ENCODE measurements around the gene SDF4.
A peak's percentile ranks its signal among the peaks of the same experiment; 100 is the strongest.
"Not testable (repeated sequence)": the region's sequence is repeated elsewhere in the genome, so short reads cannot be mapped to it uniquely, and the experiment has no call there.

The SDF4 gene

DNA sequence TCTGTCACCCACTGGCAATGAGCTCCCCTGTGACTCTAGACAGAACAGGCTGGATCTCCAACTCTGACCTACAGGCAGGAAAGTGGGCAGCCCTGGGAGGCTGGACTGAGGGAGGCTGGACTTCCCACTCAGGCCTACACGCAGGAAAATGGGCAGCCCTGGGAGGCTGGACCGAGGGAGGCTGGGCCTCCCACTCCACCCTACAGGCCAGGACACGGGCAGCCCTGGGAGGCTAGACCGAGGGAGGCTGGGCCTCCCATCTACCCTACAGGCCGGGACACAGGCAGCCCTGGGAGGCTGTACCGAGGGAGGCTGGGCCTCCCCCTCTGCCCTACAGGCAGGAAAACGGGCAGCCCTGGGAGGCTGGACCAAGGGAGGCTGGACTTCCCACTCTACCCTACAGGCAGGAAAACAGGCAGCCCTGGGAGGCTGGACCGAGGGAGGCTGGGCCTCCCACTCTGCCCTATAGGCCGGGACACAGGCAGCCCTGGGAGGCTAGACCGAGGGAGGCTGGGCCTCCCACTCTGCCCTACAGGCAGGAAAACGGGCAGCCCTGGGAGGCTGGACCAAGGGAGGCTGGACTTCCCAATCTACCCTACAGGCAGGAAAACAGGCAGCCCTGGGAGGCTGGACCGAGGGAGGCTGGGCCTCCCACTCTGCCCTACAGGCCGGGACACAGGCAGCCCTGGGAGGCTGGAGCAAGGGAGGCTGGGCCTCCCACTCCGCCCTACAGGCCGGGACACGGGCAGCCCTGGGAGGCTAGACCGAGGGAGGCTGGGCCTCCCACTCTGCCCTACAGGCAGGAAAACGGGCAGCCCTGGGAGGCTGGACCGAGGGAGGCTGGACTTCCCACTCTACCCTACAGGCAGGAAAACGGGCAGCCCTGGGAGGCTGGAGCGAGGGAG is 16.5 kb upstream of the SDF4 start:
- peaks cover 0 to 18% of the 10 kb centered on the region in 2 donors for H3K27me3 ChIP-seq (ENCODE audit: control insufficient read depth in 1 of 2, insufficient read depth in 2 of 2, low read length in 2 of 2)
- not testable (repeated sequence) for H3K4me1 ChIP-seq (ENCODE audit: control insufficient read depth in 1 of 2, insufficient read depth in 2 of 2, low read length in 2 of 2); H3K9ac ChIP-seq (ENCODE audit: low read depth in 1 of 2, low read length in 2 of 2); H3K9me3 ChIP-seq (ENCODE audit: control insufficient read depth in 1 of 2, low read length in 2 of 2); H3K4me3 ChIP-seq (ENCODE audit: low read depth in 1 of 2, low read length in 2 of 2); H3K36me3 ChIP-seq (ENCODE audit: control insufficient read depth in 1 of 2, insufficient read depth in 2 of 2, low read length in 2 of 2); H3K27ac ChIP-seq (ENCODE audit: low read depth, low read length)

DNA sequence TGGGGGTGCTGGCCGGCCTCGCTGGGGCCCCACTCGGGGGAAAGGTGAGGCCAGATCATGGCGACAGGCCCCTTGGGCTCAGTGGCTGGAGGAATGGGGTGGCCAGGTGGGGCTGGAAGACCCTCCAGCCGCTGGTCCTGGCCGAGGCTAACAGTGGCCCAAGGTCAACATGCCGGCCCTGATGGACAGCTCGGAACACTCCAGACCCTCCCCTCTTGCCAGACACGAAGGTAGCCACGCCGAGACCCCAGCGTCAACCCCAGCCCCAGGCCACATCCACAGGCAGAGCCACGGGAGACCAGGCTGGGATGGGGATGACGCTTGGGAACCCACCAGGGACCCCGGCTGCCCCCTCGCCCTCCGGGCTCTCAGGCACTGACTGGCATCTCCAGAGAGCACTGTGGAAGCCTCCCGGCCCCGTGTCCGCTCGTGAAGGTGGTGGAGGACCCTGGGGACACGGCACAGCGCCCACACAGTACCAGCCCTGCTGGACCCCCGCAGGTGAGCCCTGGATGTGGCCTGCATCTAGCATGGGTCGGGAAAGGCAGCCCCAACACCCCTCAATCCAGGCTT is 15.6 kb upstream of the SDF4 start:
- Histone ChIP-seq H3K4me1 (ENCODE audit: control insufficient read depth in 1 of 2, insufficient read depth in 2 of 2, low read length in 2 of 2) (peaks cover 0 to 3% of the 10 kb centered on the region in 2 donors), H3K9ac (ENCODE audit: low read depth in 1 of 2, low read length in 2 of 2) (no peak overlapping the region), H3K9me3 (ENCODE audit: control insufficient read depth in 1 of 2, low read length in 2 of 2) (no peaks in the 10 kb centered on the region), H3K36me3 (ENCODE audit: control insufficient read depth in 1 of 2, insufficient read depth in 2 of 2, low read length in 2 of 2) (peaks cover under 1% of the 10 kb centered on the region in 2 donors), H3K4me3 (ENCODE audit: low read depth in 1 of 2, low read length in 2 of 2) (no peak overlapping the region), H3K27ac (ENCODE audit: low read depth, low read length) (no peak overlapping the region), H3K27me3 (ENCODE audit: control insufficient read depth in 1 of 2, insufficient read depth in 2 of 2, low read length in 2 of 2) (peaks cover 0 to 18% of the 10 kb centered on the region in 2 donors)

DNA sequence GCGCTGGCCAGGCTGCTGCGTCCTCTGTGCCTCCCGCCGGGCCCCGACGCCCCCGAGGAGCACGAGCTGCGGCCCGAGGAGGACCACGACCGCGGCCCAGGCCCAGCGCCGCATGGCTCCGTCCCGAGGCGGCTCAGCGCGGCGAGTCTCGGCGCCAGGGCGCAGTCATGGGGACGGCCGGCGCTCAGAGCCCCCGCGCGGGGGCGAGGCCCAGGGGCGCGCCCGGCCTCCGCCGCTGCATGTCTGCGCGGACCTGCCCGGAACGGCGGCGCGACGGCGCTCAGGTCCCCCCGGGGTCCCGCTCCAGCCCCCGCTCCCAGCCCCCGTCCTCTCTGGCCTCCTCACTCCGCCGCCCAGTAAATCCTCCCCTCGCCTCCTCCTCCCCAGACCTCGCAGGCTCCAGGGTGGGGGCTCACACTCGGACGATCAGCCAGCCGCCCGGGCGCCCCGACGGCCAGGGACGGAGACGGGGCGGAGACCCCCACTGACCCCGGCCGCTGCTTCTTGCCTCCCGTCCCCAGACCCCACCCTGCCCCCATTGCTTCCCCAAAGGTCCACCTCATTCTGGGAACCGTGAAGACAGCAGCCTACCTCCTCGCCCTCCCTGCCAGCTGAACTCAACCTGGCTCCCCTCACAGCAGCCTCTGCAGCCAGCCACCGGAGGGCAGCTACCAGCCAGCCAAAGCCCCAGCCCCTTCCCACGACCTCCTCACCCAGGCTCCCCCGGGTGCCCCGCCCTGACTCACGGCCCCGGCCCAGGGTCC is 15.0 kb upstream of the SDF4 start, which contains the start of gene C1QTNF12:
TSS of gene C1QTNF12 (minus strand) at position 146 of the 764 bp plus-strand sequence. CDS start at position 114, 32 bp downstream.
- Histone ChIP-seq H3K9ac (ENCODE audit: low read depth in 1 of 2, low read length in 2 of 2) (no peak within 1 kb of the TSS), H3K4me3 (ENCODE audit: low read depth in 1 of 2, low read length in 2 of 2) (no peak within 1 kb of the TSS), H3K36me3 (ENCODE audit: control insufficient read depth in 1 of 2, insufficient read depth in 2 of 2, low read length in 2 of 2) (no peaks in the 10 kb centered on the region), H3K4me1 (ENCODE audit: control insufficient read depth in 1 of 2, insufficient read depth in 2 of 2, low read length in 2 of 2) (peaks cover 0 to 3% of the 10 kb centered on the region in 2 donors), H3K27ac (ENCODE audit: low read depth, low read length) (no peak within 1 kb of the TSS), H3K27me3 (ENCODE audit: control insufficient read depth in 1 of 2, insufficient read depth in 2 of 2, low read length in 2 of 2) (peaks cover 0 to 18% of the 10 kb centered on the region in 2 donors), H3K9me3 (ENCODE audit: control insufficient read depth in 1 of 2, low read length in 2 of 2) (no peaks in the 10 kb centered on the region)

GRCh38 chr1:1245817-1246576 is 14.2 kb upstream of the SDF4 start:
- H3K4me1 ChIP-seq (ENCODE audit: control insufficient read depth in 1 of 2, insufficient read depth in 2 of 2, low read length in 2 of 2): peaks cover 0 to 3% of the 10 kb centered on the region in 2 donors
- no peak overlapping the region for H3K4me3 ChIP-seq (ENCODE audit: low read depth in 1 of 2, low read length in 2 of 2)
- H3K9ac ChIP-seq (ENCODE audit: low read depth in 1 of 2, low read length in 2 of 2): no peak overlapping the region
- H3K27ac ChIP-seq (ENCODE audit: low read depth, low read length): no peak overlapping the region
- no peaks in the 10 kb centered on the region for H3K9me3 ChIP-seq (ENCODE audit: control insufficient read depth in 1 of 2, low read length in 2 of 2)
- no peaks in the 10 kb centered on the region for H3K36me3 ChIP-seq (ENCODE audit: control insufficient read depth in 1 of 2, insufficient read depth in 2 of 2, low read length in 2 of 2)
- H3K27me3 ChIP-seq (ENCODE audit: control insufficient read depth in 1 of 2, insufficient read depth in 2 of 2, low read length in 2 of 2): peaks cover 0 to 18% of the 10 kb centered on the region in 2 donors

DNA sequence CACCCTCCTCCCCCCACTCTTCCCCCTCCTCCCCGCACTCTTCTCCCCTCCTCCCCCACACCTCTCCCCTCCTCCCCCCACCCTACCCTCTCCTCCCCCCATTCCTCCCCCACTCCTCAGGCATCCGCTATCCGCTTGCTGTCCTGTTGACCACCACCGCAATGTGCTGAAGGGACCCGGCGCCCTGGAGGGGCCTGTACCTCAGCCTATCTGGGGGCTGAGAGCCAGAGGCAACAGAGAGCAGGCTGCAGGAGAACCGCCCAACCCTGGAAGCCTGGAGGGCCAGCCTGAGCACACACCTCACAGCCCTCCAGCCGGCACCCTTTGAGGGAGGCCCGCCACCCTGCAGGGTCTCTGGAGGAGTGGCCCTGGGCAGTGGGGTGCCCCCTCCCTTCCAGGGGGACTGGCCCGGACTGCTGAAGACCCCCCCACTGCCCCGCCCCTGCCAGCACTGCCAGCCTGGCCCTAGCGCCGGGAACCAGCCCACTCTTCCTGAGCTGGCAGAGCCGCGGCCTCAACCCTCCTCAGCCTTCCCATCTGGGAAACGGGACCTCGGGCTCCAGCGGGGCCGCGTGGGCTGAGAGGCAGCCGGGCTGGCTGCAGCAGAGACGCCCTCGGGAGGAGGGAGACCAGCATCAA is 13.5 kb upstream of the SDF4 start:
- peaks cover under 1 to 18% of the 10 kb centered on the region in 2 donors for H3K27me3 ChIP-seq (ENCODE audit: control insufficient read depth in 1 of 2, insufficient read depth in 2 of 2, low read length in 2 of 2)
- no peaks in the 10 kb centered on the region for H3K9me3 ChIP-seq (ENCODE audit: control insufficient read depth in 1 of 2, low read length in 2 of 2)
- no peaks in the 10 kb centered on the region for H3K4me1 ChIP-seq (ENCODE audit: control insufficient read depth in 1 of 2, insufficient read depth in 2 of 2, low read length in 2 of 2)
- no peak overlapping the region for H3K27ac ChIP-seq (ENCODE audit: low read depth, low read length)
- H3K36me3 ChIP-seq (ENCODE audit: control insufficient read depth in 1 of 2, insufficient read depth in 2 of 2, low read length in 2 of 2): no peaks in the 10 kb centered on the region
- no peak overlapping the region for H3K9ac ChIP-seq (ENCODE audit: low read depth in 1 of 2, low read length in 2 of 2)
- H3K4me3 ChIP-seq (ENCODE audit: low read depth in 1 of 2, low read length in 2 of 2): no peak overlapping the region

DNA sequence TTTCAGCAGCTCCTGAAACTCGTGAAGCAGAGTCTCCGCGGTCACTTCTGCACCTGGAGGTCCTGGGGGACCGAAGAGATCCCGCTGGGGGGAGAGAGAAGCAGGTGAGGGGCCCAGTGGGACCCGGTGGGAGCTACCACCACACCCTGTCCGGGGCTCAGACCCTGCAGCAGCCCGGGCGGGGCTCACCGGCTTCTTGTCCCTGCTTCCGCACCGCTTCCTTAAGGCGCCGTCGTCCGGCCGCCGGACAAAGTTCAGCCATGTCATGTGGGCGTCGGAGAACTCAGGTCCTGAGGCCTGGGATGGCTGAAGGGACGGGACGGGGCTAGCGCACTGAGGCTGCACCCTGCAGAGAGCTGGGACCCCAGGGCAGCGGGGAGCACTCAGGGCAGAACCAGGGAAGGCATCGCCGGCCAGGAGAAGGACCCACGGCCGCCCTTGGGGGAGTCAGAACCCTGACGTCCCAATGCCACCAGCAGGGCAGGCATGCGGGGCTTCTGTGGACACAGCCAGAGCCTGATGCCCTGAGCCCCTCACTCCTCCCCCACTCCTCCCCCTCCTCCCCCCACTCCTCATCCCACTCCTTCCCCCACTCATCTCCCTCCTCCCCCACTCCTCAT is 12.5 kb upstream of the SDF4 start:
- no peaks in the 10 kb centered on the region for H3K4me1 ChIP-seq (ENCODE audit: control insufficient read depth in 1 of 2, insufficient read depth in 2 of 2, low read length in 2 of 2)
- H3K27ac ChIP-seq (ENCODE audit: low read depth, low read length): no peak overlapping the region
- H3K36me3 ChIP-seq (ENCODE audit: control insufficient read depth in 1 of 2, insufficient read depth in 2 of 2, low read length in 2 of 2): no peaks in the 10 kb centered on the region
- peak overlapping the region; percentile 43 to 46 for H3K4me3 ChIP-seq (ENCODE audit: low read depth in 1 of 2, low read length in 2 of 2)
- peaks cover 11 to 25% of the 10 kb centered on the region in 2 donors for H3K27me3 ChIP-seq (ENCODE audit: control insufficient read depth in 1 of 2, insufficient read depth in 2 of 2, low read length in 2 of 2)
- H3K9ac ChIP-seq (ENCODE audit: low read depth in 1 of 2, low read length in 2 of 2): peak overlapping the region in 1 of 2 donors; percentile 32
- H3K9me3 ChIP-seq (ENCODE audit: control insufficient read depth in 1 of 2, low read length in 2 of 2): no peaks in the 10 kb centered on the region

- peak overlapping the region; percentile 43 to 46 for H3K4me3 ChIP-seq (ENCODE audit: low read depth in 1 of 2, low read length in 2 of 2)
- H3K27ac ChIP-seq (ENCODE audit: low read depth, low read length): no peak overlapping the region
- no peaks in the 10 kb centered on the region for H3K36me3 ChIP-seq (ENCODE audit: control insufficient read depth in 1 of 2, insufficient read depth in 2 of 2, low read length in 2 of 2)
- peaks cover 16 to 26% of the 10 kb centered on the region in 2 donors for H3K27me3 ChIP-seq (ENCODE audit: control insufficient read depth in 1 of 2, insufficient read depth in 2 of 2, low read length in 2 of 2)
- H3K9me3 ChIP-seq (ENCODE audit: control insufficient read depth in 1 of 2, low read length in 2 of 2): no peaks in the 10 kb centered on the region
- H3K4me1 ChIP-seq (ENCODE audit: control insufficient read depth in 1 of 2, insufficient read depth in 2 of 2, low read length in 2 of 2): no peaks in the 10 kb centered on the region
- H3K9ac ChIP-seq (ENCODE audit: low read depth in 1 of 2, low read length in 2 of 2): peak overlapping the region in 1 of 2 donors; percentile 32
These were observed 12.0 kb upstream of the SDF4 start for GRCh38 chr1:1243807-1244191.

DNA sequence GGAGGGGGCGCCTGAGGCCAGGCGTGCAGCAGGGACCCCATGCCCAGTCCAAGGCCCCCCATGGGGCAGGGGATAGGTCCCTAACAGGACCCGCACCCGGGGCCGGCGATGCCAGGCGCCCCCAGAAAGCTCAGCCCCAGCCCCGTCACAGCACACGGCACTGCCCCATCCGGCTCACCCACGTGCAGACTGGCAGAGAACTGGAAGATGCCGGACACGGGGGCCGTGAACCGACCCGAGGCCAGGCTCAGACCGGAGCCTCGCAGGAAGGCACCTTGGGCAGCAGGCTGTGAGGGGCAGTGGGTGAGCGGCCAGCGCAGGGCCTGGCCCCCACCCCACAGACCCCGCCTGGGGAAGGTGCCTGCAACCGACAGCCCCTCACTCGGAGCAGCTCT is 11.5 kb upstream of the SDF4 start:
- Histone ChIP-seq H3K36me3 (ENCODE audit: control insufficient read depth in 1 of 2, insufficient read depth in 2 of 2, low read length in 2 of 2) (no peaks in the 10 kb centered on the region), H3K27ac (ENCODE audit: low read depth, low read length) (no peak overlapping the region), H3K4me3 (ENCODE audit: low read depth in 1 of 2, low read length in 2 of 2) (no peak overlapping the region), H3K4me1 (ENCODE audit: control insufficient read depth in 1 of 2, insufficient read depth in 2 of 2, low read length in 2 of 2) (peaks cover 0 to 3% of the 10 kb centered on the region in 2 donors), H3K27me3 (ENCODE audit: control insufficient read depth in 1 of 2, insufficient read depth in 2 of 2, low read length in 2 of 2) (peaks cover 21 to 30% of the 10 kb centered on the region in 2 donors), H3K9me3 (ENCODE audit: control insufficient read depth in 1 of 2, low read length in 2 of 2) (no peaks in the 10 kb centered on the region), H3K9ac (ENCODE audit: low read depth in 1 of 2, low read length in 2 of 2) (no peak overlapping the region)

All from duodenal mucosa (tissue), 2 donors.